Omental fat pad (tissue), 4 donors: ENCODE measurements around the gene ATG4D. TPM values are rescaled to one million over a fixed set of nuclear protein-coding genes. Genes with fewer than 3 reads are reported as not detected.
"Not testable (repeated sequence)": the region's sequence is repeated elsewhere in the genome, so short reads cannot be mapped to it uniquely, and the experiment has no call there.

Experiments used
- ATAC-seq: fragments of 150-250 bp; one replicate; pipeline ENCODE4 v1.9.1; 2016; ENCODE audit warnings: mild to moderate bottlenecking, moderate library complexity; ENCODE audit not compliant: low FRiP score
- DNase-seq: peaks from one replicate; pipeline ENCODE4 v3.0.0-alpha.2; 2019; ENCODE audit warnings: low spot score
- CTCF ChIP-seq, 3 donors: fragments of 450-650 bp; IDR thresholded peaks; one replicate each; pipeline ENCODE4 v1.5.1; 2016 to 2017; ENCODE audit warnings: antibody characterized with exemption in 3 of 3, mild to moderate bottlenecking in 3 of 3, moderate library complexity in 2 of 3
- total RNA-seq, 4 donors: library from RNA; depleted of rRNA; stranded (reverse); fragments of >200 nt; gene quantifications; one replicate each; pipeline ENCODE4 v1.1.0, GENCODE V29; 2016

Gene ATG4D
- total RNA-seq, 4 donors from 2014 or later, result 12.9 to 16.6 (median 15.4) TPM

GRCh38 chr19:10519421-10519820 lies 24.3 kb upstream of the ATG4D start:
- TF ChIP-seq CTCF (IDR thresholded peaks at IDR 0.05), result no peak
- ATAC-seq (no peak), DNase-seq (no peak)

- TF ChIP-seq CTCF (IDR thresholded peaks at IDR 0.05), result no peak
- ATAC-seq (no peak), DNase-seq (no peak)
These were observed 22.9 kb upstream of the ATG4D start for GRCh38 chr19:10520652-10521318.

GRCh38 chr19:10521461-10522171 lies 22.1 kb upstream of the ATG4D start:
- DNase-seq (no peak), ATAC-seq (no peak)
- TF ChIP-seq CTCF (IDR thresholded peaks at IDR 0.05), result no peak

GRCh38 chr19:10523135-10523636 lies 20.5 kb upstream of the ATG4D start:
- no peak for TF ChIP-seq CTCF (IDR thresholded peaks at IDR 0.05)
- DNase-seq (no peak), ATAC-seq (no peak)

GRCh38 chr19:10525636-10526035 lies 18.1 kb upstream of the ATG4D start:
- ATAC-seq (no peak), DNase-seq (no peak)
- no peak for TF ChIP-seq CTCF (IDR thresholded peaks at IDR 0.05)

DNA sequence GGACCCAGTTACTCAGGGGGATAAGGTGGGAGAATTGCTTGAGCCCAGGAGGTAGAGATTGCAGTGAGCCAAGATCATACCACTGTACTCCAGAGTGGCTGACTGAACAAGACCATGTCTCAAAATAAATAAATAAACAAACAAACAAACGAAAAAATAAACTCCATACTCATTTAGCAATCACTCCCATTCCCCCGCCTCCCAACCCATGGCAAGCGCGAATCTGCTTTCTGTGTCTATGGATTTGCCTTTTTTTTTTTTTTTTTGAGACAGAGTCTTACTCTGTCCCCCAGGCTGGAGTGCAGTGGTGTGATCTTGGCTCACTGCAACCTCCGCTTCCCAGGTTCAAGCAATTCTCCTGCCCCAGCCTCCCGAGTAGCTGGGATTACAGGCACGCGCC lies 16.8 kb upstream of the ATG4D start:
- ATAC-seq, DNase-seq: not testable (repeated sequence)

GRCh38 chr19:10532457-10532856 lies 11.2 kb upstream of the ATG4D start:
- TF ChIP-seq CTCF (IDR thresholded peaks at IDR 0.05), result no peak
- ATAC-seq (no peak), DNase-seq (no peak)
